H9 (cell line): ENCODE results near the gene TSSC4. TPM values are rescaled to one million over a fixed set of nuclear protein-coding genes. Genes with fewer than 3 reads are reported as not detected.

ENCODE experiments used
- DNase-seq: peaks from one replicate; pipeline ENCODE4 v3.0.0-alpha.2; 2017
- H2AFZ ChIP-seq: one replicate; pipeline ENCODE4 v1.6.1; 2013; ENCODE audit warnings: mild to moderate bottlenecking, low read length, control low read depth, moderate library complexity
- H2AK5ac ChIP-seq: 2 replicates; pipeline ENCODE4 v1.6.1; 2013; ENCODE audit warnings: low read length, control low read depth, mixed read lengths; ENCODE audit not compliant: insufficient read length
- H2BK120ac ChIP-seq: one replicate; pipeline ENCODE4 v1.6.1; 2013; ENCODE audit warnings: low read depth, mild to moderate bottlenecking, low read length, control low read depth, inconsistent platforms; ENCODE audit not compliant: poor library complexity, severe bottlenecking
- H2BK12ac ChIP-seq: 2 replicates; pipeline ENCODE4 v1.6.1; 2013; ENCODE audit warnings: low read length, control low read depth, mixed read lengths, low read depth; ENCODE audit not compliant: insufficient read length
- H2BK15ac ChIP-seq: 2 replicates; pipeline ENCODE4 v1.6.1; 2013; ENCODE audit warnings: low read depth, low read length, control low read depth
- H2BK20ac ChIP-seq: one replicate; pipeline ENCODE4 v1.6.1; 2013; ENCODE audit warnings: low read depth, mild to moderate bottlenecking, low read length, control low read depth, inconsistent platforms; ENCODE audit not compliant: poor library complexity, severe bottlenecking
- H2BK5ac ChIP-seq: 2 replicates; pipeline ENCODE4 v1.6.1; 2013; ENCODE audit warnings: low read length, control low read depth, mixed read lengths; ENCODE audit not compliant: insufficient read length
- H3K14ac ChIP-seq: 2 replicates; pipeline ENCODE4 v1.6.1; 2013; ENCODE audit warnings: low read length, control low read depth; ENCODE audit not compliant: insufficient read depth
- H3K18ac ChIP-seq: 2 replicates; pipeline ENCODE4 v1.6.1; 2013; ENCODE audit warnings: low read depth, mild to moderate bottlenecking, mixed read lengths, low read length, control low read depth; ENCODE audit not compliant: insufficient read length
- H3K23ac ChIP-seq: 2 replicates; pipeline ENCODE4 v1.6.1; 2013; ENCODE audit warnings: low read length, control low read depth, mixed read lengths, low read depth; ENCODE audit not compliant: insufficient read length
- H3K23me2 ChIP-seq: 2 replicates; pipeline ENCODE4 v1.6.1; 2013; ENCODE audit warnings: low read depth, mild to moderate bottlenecking, mixed read lengths, low read length, control low read depth; ENCODE audit not compliant: insufficient read length, poor library complexity, severe bottlenecking
- H3K27ac ChIP-seq: 2 replicates; pipeline ENCODE4 v1.5.1; 2013; ENCODE audit warnings: low read length, control low read depth, mixed read lengths, low read depth; ENCODE audit not compliant: insufficient read length
- H3K27me3 ChIP-seq: 2 replicates; pipeline ENCODE4 v1.6.1; 2013; ENCODE audit warnings: low read length, control low read depth, inconsistent platforms; ENCODE audit not compliant: insufficient read depth
- H3K4ac ChIP-seq: 2 replicates; pipeline ENCODE4 v1.6.1; 2013; ENCODE audit warnings: low read depth, mild to moderate bottlenecking, control low read depth, inconsistent platforms, low read length, moderate library complexity
- H3K4me1 ChIP-seq: 2 replicates; pipeline ENCODE4 v1.6.1; 2013; ENCODE audit warnings: low read length, control low read depth, inconsistent platforms; ENCODE audit not compliant: insufficient read depth
- H3K4me2 ChIP-seq: 2 replicates; pipeline ENCODE4 v1.6.1; 2013; ENCODE audit warnings: low read length, control low read depth, mixed read lengths; ENCODE audit not compliant: insufficient read length, insufficient read depth
- H3K56ac ChIP-seq: 2 replicates; pipeline ENCODE4 v1.6.1; 2013; ENCODE audit warnings: low read depth, mild to moderate bottlenecking, mixed read lengths, low read length, control low read depth; ENCODE audit not compliant: insufficient read length
- H3K79me1 ChIP-seq: 2 replicates; pipeline ENCODE4 v1.6.1; 2013; ENCODE audit warnings: low read depth, mild to moderate bottlenecking, moderate library complexity, low read length, control low read depth, inconsistent platforms; ENCODE audit not compliant: insufficient read depth, poor library complexity, severe bottlenecking
- H3K79me2 ChIP-seq: 2 replicates; pipeline ENCODE4 v1.6.1; 2013; ENCODE audit warnings: low read length, control low read depth, inconsistent platforms; ENCODE audit not compliant: insufficient read depth
- H3K9ac ChIP-seq: 2 replicates; pipeline ENCODE4 v1.6.1; 2013; ENCODE audit warnings: low read length, control low read depth, mixed read lengths; ENCODE audit not compliant: insufficient read length; ENCODE audit errors: extremely low read depth
- H3K9me3 ChIP-seq: one replicate; pipeline ENCODE4 v1.6.1; 2013; ENCODE audit warnings: low read depth, low read length, inconsistent platforms; ENCODE audit not compliant: control insufficient read depth
- H3T11ph ChIP-seq: one replicate; pipeline ENCODE4 v1.6.1; 2013; ENCODE audit warnings: mild to moderate bottlenecking, low read length, control low read depth, inconsistent platforms
- H4K20me1 ChIP-seq: one replicate; pipeline ENCODE4 v1.6.1; 2013; ENCODE audit not compliant: control insufficient read depth, insufficient read length, insufficient read depth
- H4K5ac ChIP-seq: 2 replicates; pipeline ENCODE4 v1.6.1; 2013; ENCODE audit warnings: low read depth, mild to moderate bottlenecking, mixed read lengths, low read length, control low read depth; ENCODE audit not compliant: insufficient read length
- H4K8ac ChIP-seq: replicated peaks from 2 replicates; pipeline ENCODE4 v1.6.1; 2013; ENCODE audit warnings: low read length, control low read depth, mixed read lengths, low read depth; ENCODE audit not compliant: insufficient read length
- H4K91ac ChIP-seq: 2 replicates; pipeline ENCODE4 v1.6.1; 2013; ENCODE audit warnings: low read depth, mild to moderate bottlenecking, moderate library complexity, mixed read lengths, low read length, control low read depth; ENCODE audit not compliant: insufficient read length
- H3K27ac Mint-ChIP-seq, 3 experiments: 2 replicates in 2 of 3; 3 replicates in 1 of 3; pipeline ENCODE4 v1.8.0; 2020 to 2021; ENCODE audit warnings: mixed read lengths in 3 of 3, mild to moderate bottlenecking in 1 of 3, moderate library complexity in 1 of 3
- H3K27me3 Mint-ChIP-seq: 2 replicates; pipeline ENCODE4 v1.8.0; 2021; ENCODE audit warnings: low read depth, mild to moderate bottlenecking, moderate library complexity, mixed read lengths
- H3K36me3 Mint-ChIP-seq, 3 experiments: 2 replicates in 2 of 3; 3 replicates in 1 of 3; pipeline ENCODE4 v1.8.0; 2020 to 2021; ENCODE audit warnings: low read depth in 3 of 3, mixed read lengths in 3 of 3; ENCODE audit not compliant: insufficient read depth in 1 of 3
- H3K4me1 Mint-ChIP-seq, 2 experiments: 2 replicates each; pipeline ENCODE4 v1.8.0; 2020; ENCODE audit warnings: mixed read lengths in 2 of 2
- H3K4me3 Mint-ChIP-seq, 2 experiments: 2 replicates in 1 of 2; 3 replicates in 1 of 2; pipeline ENCODE4 v1.8.0; 2020 to 2021; ENCODE audit warnings: mild to moderate bottlenecking in 2 of 2, mixed read lengths in 2 of 2, moderate library complexity in 1 of 2
- H3K9me3 Mint-ChIP-seq, 2 experiments: 2 replicates in 1 of 2; 3 replicates in 1 of 2; pipeline ENCODE4 v1.8.0; 2020; ENCODE audit warnings: mild to moderate bottlenecking in 2 of 2, mixed read lengths in 2 of 2, moderate library complexity in 1 of 2
- WGBS: extraction: QIAGEN DNeasy Blood & Tissue Kit; methylation state at CpG from one replicate; pipeline ENCODE4 v1.1.7; 2013; ENCODE audit warnings: missing lambda C conversion rate, low lambda C conversion rate, mixed read lengths; ENCODE audit not compliant: insufficient read length; ENCODE audit errors: extremely low coverage; 5-methylcytosine and 5-hydroxymethylcytosine counted together
- total RNA-seq: library from RNA; stranded (reverse); gene quantifications from 2 replicates; pipeline ENCODE4 v1.2.1, GENCODE V29; 2021
- TF ChIP-seq, protein P1 (sequence below): fragments of 200-600 bp; sonication (generic); conservative IDR thresholded peaks from 3 replicates; pipeline ENCODE4 v1.8.0; 2021; ENCODE audit warnings: antibody characterized with exemption, mild to moderate bottlenecking

The TSSC4 gene
- total RNA-seq, 1 experiment from 2014 or later, result 51.0 TPM

DNA sequence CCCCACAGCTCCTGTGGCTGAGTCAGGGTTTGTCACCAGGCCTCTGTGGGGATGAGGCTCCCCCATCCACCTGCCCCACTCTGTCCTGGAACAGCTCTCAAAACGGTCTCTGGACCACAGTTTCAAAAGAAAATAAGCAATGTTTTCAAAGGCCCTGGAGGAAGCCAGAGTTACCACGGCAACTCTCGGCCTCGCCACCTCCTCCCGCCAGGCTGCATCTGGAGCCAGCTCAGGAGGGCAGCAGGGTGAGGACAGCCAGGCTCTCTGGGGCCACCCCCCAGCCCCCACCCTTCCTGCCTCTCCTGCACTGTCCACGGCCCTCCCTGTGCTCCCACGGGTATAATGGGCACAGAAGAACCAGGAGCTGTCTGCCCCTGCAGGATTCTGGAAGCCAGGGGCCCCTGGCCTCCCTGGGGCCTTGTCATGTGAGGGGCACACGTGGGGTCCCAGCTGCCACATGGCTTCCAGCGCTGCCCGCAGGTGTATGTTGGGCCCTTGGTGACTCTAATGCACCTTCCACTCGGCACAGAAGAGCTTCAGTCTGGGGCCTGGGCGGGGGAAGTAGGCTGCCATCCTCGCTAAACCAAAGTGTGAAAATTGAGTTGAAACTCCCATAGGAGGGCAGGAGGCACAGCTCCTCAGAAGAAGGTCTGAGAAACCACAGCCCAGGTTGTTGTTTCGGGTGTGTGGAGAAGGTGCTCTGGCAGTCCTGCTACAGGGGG, 13.1 kb upstream of the TSSC4 start:
- H2BK12ac ChIP-seq, result no peak overlapping the region
- no peaks in the 10 kb centered on the region for H3K27me3 ChIP-seq
- no peak overlapping the region for H2AK5ac ChIP-seq
- H2BK15ac ChIP-seq, result no peak overlapping the region
- H3T11ph ChIP-seq, result no peak overlapping the region
- no peak for DNase-seq
- H3K4me1 ChIP-seq, result no peaks in the 10 kb centered on the region; the same call in 1 of the 2 replicates
- no peak overlapping the region for H3K27ac ChIP-seq
- H2BK120ac ChIP-seq, result no peak overlapping the region
- H3K14ac ChIP-seq, result no peak overlapping the region
- H4K8ac ChIP-seq, result no peak overlapping the region
- no peak overlapping the region for H4K5ac ChIP-seq
- no peak overlapping the region for H2BK20ac ChIP-seq
- H3K9me3 Mint-ChIP-seq, result no peaks in the 10 kb centered on the region
- H4K20me1 ChIP-seq, result peaks cover 8% of the 10 kb centered on the region
- peaks cover 1 to 16% (median 11%) of the 10 kb centered on the region in 3 experiments; a peak in 6 of 7 replicates for H3K36me3 Mint-ChIP-seq
- WGBS, result no CpG with 5 or more reads among the region's 14 CpGs
- no peak overlapping the region for H3K56ac ChIP-seq
- H2BK5ac ChIP-seq, result no peak overlapping the region
- no peak overlapping the region for H3K9ac ChIP-seq
- H3K27ac Mint-ChIP-seq, result no peak overlapping the region
- TF ChIP-seq, protein P1, sequence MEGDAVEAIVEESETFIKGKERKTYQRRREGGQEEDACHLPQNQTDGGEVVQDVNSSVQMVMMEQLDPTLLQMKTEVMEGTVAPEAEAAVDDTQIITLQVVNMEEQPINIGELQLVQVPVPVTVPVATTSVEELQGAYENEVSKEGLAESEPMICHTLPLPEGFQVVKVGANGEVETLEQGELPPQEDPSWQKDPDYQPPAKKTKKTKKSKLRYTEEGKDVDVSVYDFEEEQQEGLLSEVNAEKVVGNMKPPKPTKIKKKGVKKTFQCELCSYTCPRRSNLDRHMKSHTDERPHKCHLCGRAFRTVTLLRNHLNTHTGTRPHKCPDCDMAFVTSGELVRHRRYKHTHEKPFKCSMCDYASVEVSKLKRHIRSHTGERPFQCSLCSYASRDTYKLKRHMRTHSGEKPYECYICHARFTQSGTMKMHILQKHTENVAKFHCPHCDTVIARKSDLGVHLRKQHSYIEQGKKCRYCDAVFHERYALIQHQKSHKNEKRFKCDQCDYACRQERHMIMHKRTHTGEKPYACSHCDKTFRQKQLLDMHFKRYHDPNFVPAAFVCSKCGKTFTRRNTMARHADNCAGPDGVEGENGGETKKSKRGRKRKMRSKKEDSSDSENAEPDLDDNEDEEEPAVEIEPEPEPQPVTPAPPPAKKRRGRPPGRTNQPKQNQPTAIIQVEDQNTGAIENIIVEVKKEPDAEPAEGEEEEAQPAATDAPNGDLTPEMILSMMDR, result no peak
- H3K4me2 ChIP-seq, result no peak overlapping the region
- H3K9me3 ChIP-seq, result no peaks in the 10 kb centered on the region
- H3K4me1 Mint-ChIP-seq, result peaks cover 16 to 28% of the 10 kb centered on the region in 2 experiments
- H3K27me3 Mint-ChIP-seq, result no peaks in the 10 kb centered on the region
- H3K23ac ChIP-seq, result no peak overlapping the region
- H3K79me1 ChIP-seq, result peaks cover 8% of the 10 kb centered on the region
- H3K4ac ChIP-seq, result no peak overlapping the region
- no peak overlapping the region for H2AFZ ChIP-seq
- peaks cover 27% of the 10 kb centered on the region; the same call in 1 of the 2 replicates for H3K79me2 ChIP-seq
- no peak overlapping the region for H4K91ac ChIP-seq
- H3K18ac ChIP-seq, result no peak overlapping the region
- H3K4me3 Mint-ChIP-seq, result no peak overlapping the region
- H3K23me2 ChIP-seq, result no peaks in the 10 kb centered on the region
